Activated naive CD8-positive, alpha-beta T cell treated with anti-CD3 and anti-CD28 coated beads, Interleukin-2, amount 10 ng/mL, durations not matched to agents 7 days and 5 days (primary cell): ENCODE results near the gene SLC31A2. TPM values are rescaled to one million over a fixed set of nuclear protein-coding genes. Genes with fewer than 3 reads are reported as not detected.
"Not testable (repeated sequence)": the region's sequence is repeated elsewhere in the genome, so short reads cannot be mapped to it uniquely, and the experiment has no call there.

Experiments used
- ATAC-seq: fragments of 150-1000 bp; cut with Tn5 transposase; one replicate; pipeline ENCODE4 v1.10.0; 2021; ENCODE audit warnings: low read depth, moderate library complexity
- POLR2A ChIA-PET: fragments of 350-600 bp; sonication (Branson Sonifier 250); formaldehyde crosslinking; loops from one replicate; lab custom pipeline; 2021; ENCODE audit warnings: antibody characterized with exemption; lab: Charles Lee
- DNase-seq: peaks from one replicate; pipeline ENCODE4 v3.0.0; 2021
- H3K27ac Mint-ChIP-seq: one replicate; pipeline ENCODE4 v1.8.0; 2022; ENCODE audit warnings: mild to moderate bottlenecking, mixed read lengths
- H3K27me3 Mint-ChIP-seq: one replicate; pipeline ENCODE4 v1.8.0; 2022; ENCODE audit warnings: mild to moderate bottlenecking, moderate library complexity, mixed read lengths
- H3K36me3 Mint-ChIP-seq: one replicate; pipeline ENCODE4 v1.8.0; 2021; ENCODE audit warnings: mild to moderate bottlenecking, mixed read lengths
- H3K4me1 Mint-ChIP-seq: one replicate; pipeline ENCODE4 v1.8.0; 2021; ENCODE audit warnings: mixed read lengths
- H3K4me3 Mint-ChIP-seq: one replicate; pipeline ENCODE4 v1.8.0; 2022; ENCODE audit warnings: mild to moderate bottlenecking, moderate library complexity, mixed read lengths
- H3K9me3 Mint-ChIP-seq: one replicate; pipeline ENCODE4 v1.8.0; 2021; ENCODE audit warnings: mixed read lengths
- total RNA-seq, 2 experiments: library from RNA; stranded (reverse); gene quantifications; one replicate each; pipeline ENCODE4 v1.2.3, GENCODE V29; 2021

SLC31A2 gene, protein sequence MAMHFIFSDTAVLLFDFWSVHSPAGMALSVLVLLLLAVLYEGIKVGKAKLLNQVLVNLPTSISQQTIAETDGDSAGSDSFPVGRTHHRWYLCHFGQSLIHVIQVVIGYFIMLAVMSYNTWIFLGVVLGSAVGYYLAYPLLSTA
- 1 to 10 TPM; 3.4 to 4.7 TPM for total RNA-seq

DNA sequence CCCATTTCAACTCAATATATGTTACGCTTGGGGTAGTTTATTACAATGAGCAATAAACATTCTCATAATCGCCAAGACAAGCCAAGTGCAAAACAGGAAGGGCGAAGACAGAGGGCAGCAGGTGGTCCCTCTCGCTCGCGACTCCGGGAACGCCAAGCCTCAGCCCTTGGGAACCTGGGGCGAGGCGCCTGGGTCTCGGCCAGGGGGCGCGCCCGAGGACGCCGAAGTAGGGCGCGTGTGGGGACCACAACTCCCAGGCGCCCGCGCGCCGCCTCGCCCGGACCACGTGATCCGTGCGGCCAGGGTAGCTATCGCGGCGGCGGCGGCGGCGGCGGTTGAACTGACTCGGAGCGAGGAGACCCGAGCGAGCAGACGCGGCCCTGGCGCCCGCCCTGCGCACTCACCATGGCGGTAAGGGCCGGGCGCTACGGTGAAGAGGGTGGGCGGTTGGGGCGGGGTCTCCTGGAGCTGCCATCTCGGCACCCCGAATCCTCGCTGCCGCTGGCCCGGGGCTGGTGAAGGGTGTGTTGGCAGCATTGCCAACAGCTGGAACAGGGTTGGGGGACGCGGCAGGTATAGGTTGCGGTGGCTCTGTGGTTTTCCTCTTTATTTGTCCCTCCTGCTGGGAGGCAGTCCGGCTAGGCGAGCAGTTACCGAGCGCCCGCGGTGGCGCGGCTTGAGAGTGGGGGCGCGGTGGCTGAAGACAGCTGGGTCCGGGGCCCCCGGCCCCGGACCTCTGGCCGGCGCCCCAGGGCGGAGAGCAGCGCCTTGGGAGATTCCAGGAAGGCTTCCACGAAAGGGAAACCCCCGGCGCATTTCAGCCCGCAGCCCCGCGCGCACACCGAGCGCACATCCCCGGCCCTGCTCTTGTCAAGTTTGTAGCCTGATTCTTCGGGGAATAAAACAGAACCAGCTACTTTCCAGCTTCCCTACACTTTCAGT lies at the start of gene SLC31A2:
Gene SLC31A2 (plus strand): TSS at position 338 of the 942 bp plus-strand sequence. CDS start 68 bp downstream, at position 406.
- Mint-ChIP-seq H3K4me3 (peak within 1 kb of the TSS; percentile 76), H3K9me3 (no peaks in the 10 kb centered on the region), H3K4me1 (peaks cover 26% of the 10 kb centered on the region), H3K27ac (no peak within 1 kb of the TSS), H3K36me3 (no peaks in the 10 kb centered on the region), H3K27me3 (peaks cover 9% of the 10 kb centered on the region)
- POLR2A ChIA-PET: interaction anchor here (0.7 to 1.8 kb wide), 8 partner anchors 8 to 366 kb away, joined by 3 to 12 read pairs (median 4); partner anchors contain the start of genes FKBP15 and SLC31A1
- DNase-seq: peak; percentile 94
- peak; percentile 95 for ATAC-seq

DNA sequence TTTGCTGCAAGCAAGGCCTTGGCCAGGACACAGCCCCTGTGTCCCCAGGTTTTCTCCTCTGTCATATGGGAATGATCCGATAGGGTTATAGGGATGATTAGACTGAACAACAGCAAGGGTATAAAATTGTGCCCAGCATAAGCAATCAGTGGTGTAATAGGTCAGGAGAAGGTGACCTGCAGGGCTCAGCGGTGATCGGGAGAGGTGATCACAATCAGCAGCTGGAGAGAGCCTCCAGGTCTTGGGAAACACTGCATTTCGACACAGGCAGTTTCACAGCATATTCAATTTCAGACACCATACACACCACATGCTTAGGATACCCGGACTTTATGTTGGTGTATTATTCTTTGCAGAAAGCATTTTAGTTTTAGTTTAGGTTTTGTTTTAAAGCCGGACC lies 45.5 kb upstream of the SLC31A2 start:
- DNase-seq, H3K36me3 Mint-ChIP-seq, H3K9me3 Mint-ChIP-seq, H3K4me1 Mint-ChIP-seq, POLR2A ChIA-PET, H3K27me3 Mint-ChIP-seq, H3K27ac Mint-ChIP-seq, H3K4me3 Mint-ChIP-seq, ATAC-seq: not testable (repeated sequence)

DNA sequence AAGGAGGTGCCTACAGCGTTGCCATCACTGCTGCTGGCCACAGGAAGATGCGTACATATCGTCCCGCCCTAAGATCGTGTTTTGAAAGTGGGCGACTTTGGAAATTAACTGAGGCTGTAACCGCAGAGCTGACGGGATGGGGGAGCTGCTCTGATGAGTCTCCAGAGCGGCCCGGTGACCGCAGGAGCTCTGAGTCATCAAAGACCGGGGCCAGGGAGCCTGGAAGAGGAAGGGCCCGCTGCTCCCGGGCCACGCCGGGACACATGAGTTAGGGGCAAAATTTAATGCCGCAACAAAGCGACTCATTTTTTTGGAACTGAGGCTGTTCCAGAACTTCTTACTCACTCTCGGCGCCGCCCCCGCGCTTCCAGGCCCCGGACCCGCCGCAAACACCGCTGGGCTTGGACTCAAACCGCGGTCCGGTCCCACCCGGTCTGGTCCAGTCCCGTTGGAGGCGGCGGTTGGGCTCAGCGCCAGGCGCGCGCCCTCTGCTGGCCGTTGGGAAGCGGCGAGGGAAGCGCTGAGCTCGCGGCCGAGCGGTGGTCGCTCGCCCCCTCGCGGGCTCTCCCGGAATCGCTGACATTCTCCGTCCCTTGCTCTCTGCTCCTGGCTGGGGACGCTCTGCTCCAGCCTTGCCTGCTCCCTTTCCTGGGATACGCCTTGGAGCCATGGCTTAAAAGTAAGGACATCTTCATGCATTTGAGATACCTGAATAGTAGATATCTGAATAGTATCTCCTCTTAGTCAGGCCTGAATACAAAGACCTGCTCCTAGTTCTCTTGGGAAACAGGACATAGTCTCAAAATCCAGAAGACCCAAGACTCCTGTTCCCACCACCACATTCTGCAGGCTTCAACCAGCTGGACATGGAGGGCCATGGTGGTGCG lies 39.5 kb upstream of the SLC31A2 start:
- H3K36me3 Mint-ChIP-seq, H3K9me3 Mint-ChIP-seq, H3K4me1 Mint-ChIP-seq, H3K27me3 Mint-ChIP-seq, DNase-seq, H3K4me3 Mint-ChIP-seq, POLR2A ChIA-PET, H3K27ac Mint-ChIP-seq: not testable (repeated sequence)
- ATAC-seq: peak; percentile 62

DNA sequence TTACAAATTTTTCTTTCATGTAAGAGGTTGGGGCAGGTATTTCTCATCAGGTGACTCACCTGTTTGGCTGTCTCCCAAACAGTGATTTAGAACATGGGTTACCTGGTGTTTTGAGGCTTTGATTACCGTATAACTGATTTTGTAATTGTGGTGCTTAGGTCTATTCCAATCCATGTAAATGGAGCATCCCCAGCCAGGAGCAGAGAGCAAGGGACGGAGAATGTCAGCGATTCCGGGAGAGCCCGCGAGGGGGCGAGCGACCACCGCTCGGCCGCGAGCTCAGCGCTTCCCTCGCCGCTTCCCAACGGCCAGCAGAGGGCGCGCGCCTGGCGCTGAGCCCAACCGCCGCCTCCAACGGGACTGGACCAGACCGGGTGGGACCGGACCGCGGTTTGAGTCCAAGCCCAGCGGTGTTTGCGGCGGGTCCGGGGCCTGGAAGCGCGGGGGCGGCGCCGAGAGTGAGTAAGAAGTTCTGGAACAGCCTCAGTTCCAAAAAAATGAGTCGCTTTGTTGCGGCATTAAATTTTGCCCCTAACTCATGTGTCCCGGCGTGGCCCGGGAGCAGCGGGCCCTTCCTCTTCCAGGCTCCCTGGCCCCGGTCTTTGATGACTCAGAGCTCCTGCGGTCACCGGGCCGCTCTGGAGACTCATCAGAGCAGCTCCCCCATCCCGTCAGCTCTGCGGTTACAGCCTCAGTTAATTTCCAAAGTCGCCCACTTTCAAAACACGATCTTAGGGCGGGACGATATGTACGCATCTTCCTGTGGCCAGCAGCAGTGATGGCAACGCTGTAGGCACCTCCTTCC lies 37.9 kb upstream of the SLC31A2 start:
- H3K36me3 Mint-ChIP-seq, H3K4me3 Mint-ChIP-seq, DNase-seq, POLR2A ChIA-PET, H3K9me3 Mint-ChIP-seq, H3K27me3 Mint-ChIP-seq, H3K27ac Mint-ChIP-seq, H3K4me1 Mint-ChIP-seq: not testable (repeated sequence)
- ATAC-seq: peak; percentile 76

DNA sequence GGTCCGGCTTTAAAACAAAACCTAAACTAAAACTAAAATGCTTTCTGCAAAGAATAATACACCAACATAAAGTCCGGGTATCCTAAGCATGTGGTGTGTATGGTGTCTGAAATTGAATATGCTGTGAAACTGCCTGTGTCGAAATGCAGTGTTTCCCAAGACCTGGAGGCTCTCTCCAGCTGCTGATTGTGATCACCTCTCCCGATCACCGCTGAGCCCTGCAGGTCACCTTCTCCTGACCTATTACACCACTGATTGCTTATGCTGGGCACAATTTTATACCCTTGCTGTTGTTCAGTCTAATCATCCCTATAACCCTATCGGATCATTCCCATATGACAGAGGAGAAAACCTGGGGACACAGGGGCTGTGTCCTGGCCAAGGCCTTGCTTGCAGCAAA lies 32.0 kb upstream of the SLC31A2 start:
- H3K27me3 Mint-ChIP-seq, ATAC-seq, POLR2A ChIA-PET, H3K4me1 Mint-ChIP-seq, H3K9me3 Mint-ChIP-seq, H3K4me3 Mint-ChIP-seq, DNase-seq, H3K27ac Mint-ChIP-seq, H3K36me3 Mint-ChIP-seq: not testable (repeated sequence)

DNA sequence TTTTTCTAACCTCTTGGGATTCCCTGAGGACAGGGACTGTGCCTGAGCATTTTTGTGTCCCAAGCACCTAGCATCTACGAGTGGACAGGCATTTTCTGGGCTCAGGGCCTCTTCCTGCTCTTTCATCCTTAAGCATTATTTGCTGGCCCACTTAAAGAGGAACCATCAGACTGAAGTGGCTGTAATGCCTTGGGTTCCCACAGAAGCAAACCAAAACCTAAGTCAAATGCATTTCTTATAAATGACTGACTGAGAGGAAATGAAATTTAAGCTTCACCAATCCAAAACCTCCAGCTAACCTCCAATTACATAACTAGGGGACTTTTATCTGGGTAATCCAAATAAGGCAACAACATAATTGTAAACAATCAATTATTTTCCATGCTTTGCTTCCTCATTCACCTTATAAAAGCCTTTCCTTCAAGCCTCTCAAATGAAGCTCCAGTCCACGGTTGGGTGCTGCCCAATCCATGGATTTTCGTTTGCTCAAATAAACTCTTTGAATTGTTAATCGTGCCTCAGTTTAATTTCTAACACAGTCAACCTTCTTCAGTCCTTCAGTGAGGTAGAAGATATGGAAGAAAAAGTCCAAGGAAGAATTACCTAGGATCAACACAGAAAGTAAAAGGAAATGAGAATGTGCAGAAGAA lies 25.3 kb upstream of the SLC31A2 start:
- Mint-ChIP-seq H3K9me3 (peaks cover 3% of the 10 kb centered on the region), H3K4me1 (peaks cover 5% of the 10 kb centered on the region), H3K36me3 (no peaks in the 10 kb centered on the region), H3K27ac (no peak overlapping the region), H3K27me3 (peaks cover 15% of the 10 kb centered on the region), H3K4me3 (no peak overlapping the region)
- ATAC-seq (peak; percentile 22), DNase-seq (no peak)
- POLR2A ChIA-PET: interaction anchor here (0.8 kb wide), 1 partner anchor 65 kb away, joined by 3 read pairs; no protein-coding TSS in a partner anchor

DNA sequence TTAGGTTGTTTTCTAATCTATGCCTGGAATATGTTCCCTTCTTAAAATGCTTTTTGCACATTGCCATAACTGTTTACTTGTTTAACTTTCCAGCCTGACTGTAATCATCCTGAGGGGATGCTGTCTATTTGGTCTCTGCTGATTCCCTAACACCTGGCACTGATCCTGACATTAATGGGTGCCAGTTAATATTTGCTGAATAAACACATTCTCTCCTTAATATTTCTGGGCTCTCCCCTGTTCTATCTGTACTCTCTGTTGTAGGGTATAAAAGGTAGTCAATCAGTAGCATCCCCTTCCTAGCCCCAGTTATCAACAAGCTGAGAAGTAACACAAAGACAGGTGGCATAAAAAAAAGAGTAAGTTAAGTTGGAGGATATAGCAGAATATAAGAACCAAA lies 21.3 kb upstream of the SLC31A2 start:
- POLR2A ChIA-PET: no interaction called here
- peaks cover 5% of the 10 kb centered on the region for H3K4me1 Mint-ChIP-seq
- H3K27me3 Mint-ChIP-seq: peaks cover 23% of the 10 kb centered on the region
- H3K27ac Mint-ChIP-seq: no peak overlapping the region
- DNase-seq (no peak), ATAC-seq (no peak)
- no peak overlapping the region for H3K4me3 Mint-ChIP-seq
- H3K9me3 Mint-ChIP-seq: peaks cover 3% of the 10 kb centered on the region
- no peaks in the 10 kb centered on the region for H3K36me3 Mint-ChIP-seq

DNA sequence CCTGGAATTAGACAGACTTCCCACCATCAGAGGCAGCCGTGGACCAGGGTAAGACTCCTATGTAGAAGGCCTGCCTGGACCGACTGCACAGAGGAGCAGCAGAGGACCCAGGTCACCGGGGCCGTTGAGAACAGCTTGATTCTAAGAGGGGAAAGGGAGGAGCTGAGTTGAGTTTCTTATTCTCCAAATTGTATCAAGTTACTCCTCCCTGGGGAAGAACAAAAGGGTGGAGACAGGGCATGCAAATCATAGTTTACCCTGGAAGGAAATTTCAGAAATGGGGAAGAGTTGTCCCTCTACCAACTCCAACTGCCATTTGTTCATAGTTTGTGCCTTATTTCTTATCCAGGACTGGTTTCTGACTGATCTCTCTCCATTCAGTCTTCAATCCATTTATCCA lies 20.9 kb upstream of the SLC31A2 start:
- H3K4me3 Mint-ChIP-seq: no peak overlapping the region
- ATAC-seq (no peak), DNase-seq (no peak)
- no peak overlapping the region for H3K27ac Mint-ChIP-seq
- peaks cover 3% of the 10 kb centered on the region for H3K9me3 Mint-ChIP-seq
- no peaks in the 10 kb centered on the region for H3K36me3 Mint-ChIP-seq
- POLR2A ChIA-PET: no interaction called here
- peaks cover 23% of the 10 kb centered on the region for H3K27me3 Mint-ChIP-seq
- peaks cover 5% of the 10 kb centered on the region for H3K4me1 Mint-ChIP-seq

DNA sequence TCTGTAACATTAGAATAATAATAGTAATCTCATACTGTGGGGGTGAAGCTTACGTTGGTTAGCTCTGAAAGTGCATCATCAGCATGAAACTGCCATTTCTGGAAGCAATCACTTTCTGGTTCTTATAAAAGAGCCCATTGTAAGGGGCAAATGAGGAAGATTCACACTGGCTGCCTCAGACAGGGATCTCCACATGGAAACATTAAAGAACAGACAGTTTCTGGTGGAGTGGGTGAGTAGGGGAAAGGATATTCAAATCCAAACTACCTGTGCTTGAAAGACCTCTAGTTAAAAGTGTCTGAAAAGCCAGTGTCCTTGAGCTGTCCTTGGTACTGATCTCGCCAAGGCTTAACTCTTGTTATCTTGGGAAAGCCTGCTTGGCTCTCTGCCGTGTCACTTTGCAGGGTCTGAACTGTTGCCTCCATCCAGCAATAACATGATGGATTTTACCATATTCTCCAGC lies 19.1 kb upstream of the SLC31A2 start:
- Mint-ChIP-seq H3K36me3 (no peaks in the 10 kb centered on the region), H3K4me1 (no peaks in the 10 kb centered on the region), H3K27me3 (peaks cover 21% of the 10 kb centered on the region), H3K27ac (no peak overlapping the region), H3K4me3 (no peak overlapping the region), H3K9me3 (peaks cover 1% of the 10 kb centered on the region)
- DNase-seq (no peak), ATAC-seq (no peak)
- POLR2A ChIA-PET: no interaction called here

DNA sequence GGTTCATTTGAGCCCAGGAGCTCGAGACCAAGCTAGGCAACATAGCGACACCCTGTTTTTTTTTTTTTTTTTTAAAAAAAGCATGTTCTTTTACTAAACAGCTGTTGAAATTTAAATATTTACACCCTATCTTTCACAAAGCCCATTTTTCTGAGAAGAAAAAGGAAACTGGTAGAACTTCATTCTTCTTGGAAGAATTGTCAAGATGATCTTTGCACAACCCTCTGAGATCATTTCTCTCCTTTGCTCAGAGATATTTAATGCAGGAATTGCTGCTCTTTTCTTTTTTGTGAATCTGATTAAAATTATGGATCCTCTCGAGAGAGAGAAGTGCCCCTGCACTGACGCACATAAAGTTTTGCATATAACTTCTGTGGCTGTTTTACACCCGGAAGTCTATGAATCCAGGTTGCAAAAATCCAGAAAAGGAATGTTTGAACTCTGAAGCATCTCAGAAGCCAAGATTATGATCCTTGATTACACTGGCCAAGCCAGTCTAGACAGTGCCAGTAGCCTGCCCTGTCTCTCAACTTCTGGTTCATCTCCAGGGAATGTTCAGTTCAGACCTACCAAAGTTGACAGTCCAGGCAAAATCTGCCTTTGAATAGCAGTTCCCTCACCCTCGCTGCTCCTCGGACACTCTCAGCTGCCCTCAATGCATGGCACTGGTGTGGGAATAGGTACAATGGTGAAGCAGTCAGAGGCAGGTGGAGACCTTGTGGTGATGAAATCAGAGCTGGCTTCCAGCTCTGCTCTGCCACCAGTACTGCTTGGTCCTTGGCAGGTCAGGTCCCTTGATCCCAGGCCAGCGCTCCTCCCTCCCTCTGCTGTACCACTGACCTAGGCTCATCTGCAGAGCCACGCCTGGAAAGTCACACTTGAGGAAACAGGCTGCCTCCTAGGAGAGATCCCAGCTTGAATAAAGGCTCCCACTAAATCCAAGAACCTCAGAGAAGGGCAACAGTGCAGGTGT lies 13.3 kb upstream of the SLC31A2 start:
- H3K4me1 Mint-ChIP-seq: no peaks in the 10 kb centered on the region
- no peak overlapping the region for H3K4me3 Mint-ChIP-seq
- no peak overlapping the region for H3K27ac Mint-ChIP-seq
- POLR2A ChIA-PET: no interaction called here
- DNase-seq: no peak
- H3K9me3 Mint-ChIP-seq: peaks cover 3% of the 10 kb centered on the region
- H3K27me3 Mint-ChIP-seq: peaks cover 18% of the 10 kb centered on the region
- H3K36me3 Mint-ChIP-seq: no peaks in the 10 kb centered on the region
- no peak for ATAC-seq

DNA sequence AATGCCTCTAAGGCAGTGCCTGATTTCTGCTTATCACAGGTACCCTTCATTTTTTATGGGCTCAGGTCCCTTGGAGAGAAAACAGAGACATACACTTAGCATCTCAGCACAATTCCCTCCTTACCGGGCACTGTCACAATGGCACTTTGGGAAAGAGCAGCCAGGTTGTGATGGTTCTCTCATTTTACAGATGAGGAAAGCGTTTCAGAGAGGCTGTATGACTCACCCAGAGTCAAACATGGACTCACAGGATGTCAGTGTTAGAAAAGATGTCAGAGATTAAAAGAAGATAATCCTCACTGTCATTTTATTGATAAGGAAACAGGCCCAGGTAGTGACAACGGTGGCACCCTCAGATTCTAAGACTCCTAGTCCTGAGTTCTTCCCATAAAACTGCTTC lies 12.0 kb upstream of the SLC31A2 start:
- no peak for ATAC-seq
- no peak overlapping the region for H3K27ac Mint-ChIP-seq
- H3K27me3 Mint-ChIP-seq: peaks cover 20% of the 10 kb centered on the region
- DNase-seq: no peak
- H3K4me1 Mint-ChIP-seq: no peaks in the 10 kb centered on the region
- POLR2A ChIA-PET: no interaction called here
- H3K36me3 Mint-ChIP-seq: no peaks in the 10 kb centered on the region
- H3K4me3 Mint-ChIP-seq: no peak overlapping the region
- H3K9me3 Mint-ChIP-seq: peaks cover 4% of the 10 kb centered on the region
